Activated CD4-positive, alpha-beta memory T cell treated with anti-CD3 and anti-CD28 coated beads for 36 hours (primary cell): Measurements from ENCODE around the gene UBA52. TPM values are rescaled to one million over a fixed set of nuclear protein-coding genes. Genes with fewer than 3 reads are reported as not detected.

Experiments
- CTCF ChIA-PET: fragments of 350-600 bp; sonication (Branson Sonifier 250); formaldehyde crosslinking; loops from one replicate; lab custom pipeline; 2021; ENCODE audit warnings: antibody characterized with exemption, inconsistent platforms; lab: Charles Lee
- POLR2A ChIA-PET: fragments of 350-600 bp; sonication (Branson Sonifier 250); formaldehyde crosslinking; loops from one replicate; lab custom pipeline; 2021; ENCODE audit warnings: antibody characterized with exemption; lab: Charles Lee
- DNase-seq: peaks from one replicate; pipeline ENCODE4 v3.0.0-alpha.2; 2020
- H3K27ac Mint-ChIP-seq: one replicate; pipeline ENCODE4 v1.8.0; 2021; ENCODE audit warnings: mixed read lengths
- H3K27me3 Mint-ChIP-seq: one replicate; pipeline ENCODE4 v1.8.0; 2021; ENCODE audit warnings: mixed read lengths
- H3K36me3 Mint-ChIP-seq: one replicate; pipeline ENCODE4 v1.8.0; 2021; ENCODE audit warnings: mixed read lengths
- H3K4me1 Mint-ChIP-seq: one replicate; pipeline ENCODE4 v1.8.0; 2021; ENCODE audit warnings: low read depth, mixed read lengths
- H3K4me3 Mint-ChIP-seq: one replicate; pipeline ENCODE4 v1.8.0; 2021; ENCODE audit warnings: mild to moderate bottlenecking, mixed read lengths
- H3K9me3 Mint-ChIP-seq: one replicate; pipeline ENCODE4 v1.8.0; 2021; ENCODE audit warnings: mixed read lengths
- intact Hi-C: fragments of 100-400 bp; cut with micrococcal nuclease; formaldehyde crosslinking; loops from one replicate; pipeline ENCODE4 v1.15.1; 2023
- total RNA-seq, 2 experiments: library from RNA; stranded (reverse); gene quantifications; one replicate each; pipeline ENCODE4 v1.2.3, GENCODE V29; 2021

The UBA52 gene
- total RNA-seq, 2 experiments from 2014 or later: 1,569 to 1,601 TPM

DNA sequence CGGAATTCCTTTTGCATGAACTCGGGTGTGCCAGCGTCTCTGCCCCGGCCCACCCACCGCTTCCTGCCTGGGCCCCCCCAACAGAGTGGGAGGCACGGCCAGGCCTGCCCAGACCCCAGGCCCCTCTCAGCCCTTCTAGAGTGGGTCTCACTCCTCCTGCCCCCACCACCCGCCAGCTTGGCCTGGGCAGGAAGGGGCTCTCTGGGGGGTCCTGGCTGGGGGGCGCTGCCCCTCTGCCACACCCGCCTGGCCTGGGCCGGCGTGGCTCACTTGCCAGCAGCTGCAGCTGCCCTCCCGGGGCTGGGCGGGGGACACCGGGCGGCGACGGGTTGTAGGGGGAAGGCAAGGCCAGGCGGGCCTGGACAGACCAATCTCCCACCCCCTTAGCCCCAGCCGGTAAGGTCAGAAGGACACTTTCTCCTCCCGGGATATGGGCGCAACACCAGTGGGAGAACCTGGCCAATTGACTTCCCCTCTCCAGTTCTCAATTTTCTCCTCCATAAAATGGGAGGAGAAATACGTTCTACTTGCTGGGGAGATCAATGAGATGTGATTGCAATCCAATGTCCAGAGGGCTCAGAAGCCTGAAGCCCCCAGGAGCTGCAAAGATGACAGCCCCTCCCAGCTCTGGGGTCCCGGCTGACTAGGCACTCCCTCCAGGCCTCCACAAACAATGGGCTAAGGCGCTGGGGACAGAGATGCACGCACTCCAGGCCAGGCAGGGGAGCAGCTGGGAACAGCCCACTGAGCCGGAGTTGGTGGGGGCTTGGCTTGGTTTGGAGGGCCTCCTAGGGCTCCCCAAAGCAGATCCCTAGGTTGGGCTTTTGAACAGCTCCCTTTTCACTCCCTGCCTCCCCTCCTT lies 32.5 kb downstream of the UBA52 start:
- H3K27me3 Mint-ChIP-seq: peaks cover 50% of the 10 kb centered on the region
- POLR2A ChIA-PET: no interaction called here
- no peak for DNase-seq
- H3K27ac Mint-ChIP-seq: no peak overlapping the region
- H3K4me3 Mint-ChIP-seq: no peak overlapping the region
- intact Hi-C loops: no loop called here
- peaks cover 19% of the 10 kb centered on the region for H3K4me1 Mint-ChIP-seq
- CTCF ChIA-PET: interaction anchor here (1.0 to 1.3 kb wide), 3 partner anchors 11 to 24 kb away, joined by 3 to 6 read pairs (median 4); no protein-coding TSS in a partner anchor
- no peaks in the 10 kb centered on the region for H3K36me3 Mint-ChIP-seq
- H3K9me3 Mint-ChIP-seq: no peaks in the 10 kb centered on the region

DNA sequence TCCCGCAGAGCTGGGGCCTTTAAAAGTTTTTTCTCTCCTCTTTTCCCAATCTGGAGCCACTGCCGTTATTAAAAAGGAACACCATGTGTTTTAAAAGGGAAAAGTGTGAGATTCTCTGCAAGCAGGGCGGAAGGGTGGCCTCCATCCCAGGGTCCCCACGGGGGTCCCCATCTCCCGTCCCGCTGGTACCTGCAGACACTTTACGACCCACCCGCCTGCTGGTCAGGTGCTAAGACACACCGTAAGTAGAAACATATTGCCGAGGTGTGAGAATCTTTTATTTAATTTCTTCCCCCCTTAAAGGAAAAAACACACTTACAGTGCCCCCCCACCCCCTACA lies 33.1 kb downstream of the UBA52 start:
- H3K9me3 Mint-ChIP-seq: no peaks in the 10 kb centered on the region
- intact Hi-C loops: no loop called here
- no peak for DNase-seq
- ChIA-PET CTCF (interaction anchor here (1.0 kb wide), 1 partner anchor 23 kb away, joined by 3 read pairs; no protein-coding TSS in a partner anchor), POLR2A (no interaction called here)
- H3K4me3 Mint-ChIP-seq: no peak overlapping the region
- H3K27ac Mint-ChIP-seq: no peak overlapping the region
- H3K4me1 Mint-ChIP-seq: peaks cover 19% of the 10 kb centered on the region
- peaks cover 53% of the 10 kb centered on the region for H3K27me3 Mint-ChIP-seq
- H3K36me3 Mint-ChIP-seq: no peaks in the 10 kb centered on the region

DNA sequence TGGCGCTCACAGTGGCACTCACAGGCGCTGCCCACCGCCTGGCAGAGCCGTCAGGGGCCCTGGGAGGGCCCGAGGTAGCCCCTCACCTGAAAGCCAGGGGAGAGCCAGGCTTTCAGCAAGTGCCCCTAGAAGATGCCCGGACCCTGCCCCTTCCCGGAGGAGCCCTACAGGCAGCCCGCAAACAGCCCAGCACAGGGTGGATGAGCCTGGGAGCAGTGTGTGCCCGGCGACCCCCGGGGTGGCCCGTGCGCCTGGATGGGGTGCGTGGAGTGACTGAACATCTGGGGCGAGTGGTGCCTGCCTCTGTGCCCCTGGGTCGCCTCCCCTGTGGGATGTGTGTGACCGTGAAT lies 33.5 kb downstream of the UBA52 start:
- no peak overlapping the region for H3K27ac Mint-ChIP-seq
- H3K36me3 Mint-ChIP-seq: no peaks in the 10 kb centered on the region
- CTCF ChIA-PET: interaction anchor here (1.0 kb wide), 1 partner anchor 23 kb away, joined by 3 read pairs; no protein-coding TSS in a partner anchor
- H3K4me3 Mint-ChIP-seq: no peak overlapping the region
- H3K4me1 Mint-ChIP-seq: peaks cover 19% of the 10 kb centered on the region
- peaks cover 57% of the 10 kb centered on the region for H3K27me3 Mint-ChIP-seq
- DNase-seq: no peak
- POLR2A ChIA-PET: no interaction called here
- intact Hi-C loops: no loop called here
- H3K9me3 Mint-ChIP-seq: no peaks in the 10 kb centered on the region

DNA sequence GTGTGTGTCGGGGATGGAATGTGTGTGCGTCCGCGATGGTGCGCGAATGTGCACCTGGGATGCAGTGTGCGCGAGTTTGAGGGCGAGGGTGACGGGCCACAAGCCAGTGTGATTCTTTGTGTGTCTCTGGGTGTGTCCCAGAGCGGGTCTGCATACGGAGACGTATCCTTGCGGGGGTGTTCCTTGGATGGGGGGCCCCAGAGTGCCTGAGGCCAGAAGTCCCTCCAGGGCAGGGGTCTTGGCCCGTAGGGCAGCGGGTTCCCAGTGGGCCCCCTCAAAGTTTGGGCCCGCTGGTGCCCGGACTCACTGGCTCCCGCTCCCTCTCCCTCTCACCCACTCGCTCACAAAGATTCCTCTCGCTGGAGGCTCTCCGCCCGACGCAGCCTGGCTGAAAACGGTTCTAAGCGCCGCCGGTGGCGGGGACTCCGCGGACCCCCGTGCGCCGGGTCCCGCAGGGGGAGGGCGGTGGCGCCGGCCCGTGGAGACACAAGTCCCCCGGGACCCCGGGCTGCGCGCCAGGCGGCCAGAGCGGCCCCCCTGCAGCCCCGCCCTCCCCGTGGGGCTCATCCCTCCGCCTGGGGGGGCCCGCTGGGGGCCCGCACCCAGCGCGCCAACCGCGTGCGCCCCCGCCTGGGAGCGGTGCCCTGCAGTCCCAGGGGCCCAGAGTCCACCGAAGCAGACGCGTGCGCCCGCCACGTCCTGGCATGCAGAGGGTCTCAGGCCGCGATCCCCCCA lies 34.1 kb downstream of the UBA52 start:
- intact Hi-C loops: no loop called here

DNA sequence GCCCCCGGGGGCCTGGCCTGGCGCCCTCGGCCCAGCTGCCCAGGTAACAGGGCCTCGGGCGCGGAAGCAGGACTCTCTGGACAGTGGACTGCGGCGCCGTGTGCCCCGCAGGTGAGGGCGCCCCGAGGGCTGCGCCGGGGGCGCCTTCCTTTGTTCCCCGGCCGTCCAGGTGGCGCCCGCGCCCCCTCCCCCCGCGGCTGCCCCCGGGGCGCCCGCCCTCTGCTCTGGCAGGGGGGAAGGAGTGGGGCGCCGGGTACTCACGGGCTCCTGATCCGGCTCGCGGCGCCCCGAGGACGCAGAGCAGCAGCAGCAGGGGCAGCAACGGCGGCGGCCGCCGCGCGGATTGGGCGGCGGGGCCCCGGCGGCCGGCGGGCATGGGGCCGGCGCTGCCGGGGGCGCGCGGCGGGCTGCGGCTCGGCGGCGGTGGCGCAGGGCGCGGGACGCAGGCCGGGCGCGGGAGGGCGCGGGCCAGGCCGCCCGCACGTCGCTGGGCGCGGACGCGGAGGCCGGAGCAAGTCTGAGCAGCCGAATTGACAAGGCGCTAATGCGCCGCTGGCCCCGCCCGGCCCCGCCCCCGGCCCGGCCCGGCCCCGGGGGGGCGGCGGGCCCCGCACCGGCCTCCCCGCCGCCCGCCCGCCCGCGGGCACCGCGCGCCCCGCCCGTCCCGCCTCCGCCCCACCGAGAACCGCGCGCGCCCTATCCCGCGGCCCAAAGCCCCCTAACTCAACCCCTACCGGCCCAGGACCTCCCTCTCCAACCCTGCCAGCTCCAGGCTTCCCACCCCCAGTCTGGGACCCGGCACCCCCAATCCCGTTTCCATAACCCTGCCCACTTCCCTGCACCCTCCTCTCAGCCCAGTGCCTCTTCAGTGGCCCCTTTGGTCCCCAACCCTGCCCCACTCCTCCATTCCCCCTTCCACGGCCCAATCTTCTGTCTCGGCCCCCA lies 34.9 kb downstream of the UBA52 start, which contains the start of gene CRLF1:
TSS of gene CRLF1 (minus strand) at position 519 of the 945 bp plus-strand sequence. CDS start at position 376, 143 bp downstream.
- Mint-ChIP-seq H3K4me1 (peaks cover 24% of the 10 kb centered on the region), H3K36me3 (no peaks in the 10 kb centered on the region), H3K4me3 (no peak within 1 kb of the TSS), H3K27me3 (peaks cover 64% of the 10 kb centered on the region), H3K27ac (no peak within 1 kb of the TSS), H3K9me3 (no peaks in the 10 kb centered on the region)
- ChIA-PET POLR2A (no interaction called here), CTCF (no interaction called here)
- no peak for DNase-seq
- intact Hi-C loops: no loop called here

More for the DNA sequence above, 34.1 kb downstream of the UBA52 start:
- Mint-ChIP-seq H3K27me3 (peaks cover 61% of the 10 kb centered on the region), H3K27ac (no peak overlapping the region), H3K9me3 (no peaks in the 10 kb centered on the region), H3K4me3 (no peak overlapping the region), H3K4me1 (peaks cover 19% of the 10 kb centered on the region), H3K36me3 (no peaks in the 10 kb centered on the region)
- no peak for DNase-seq
- POLR2A ChIA-PET: no interaction called here
- CTCF ChIA-PET: interaction anchor here (1.0 kb wide), 1 partner anchor 23 kb away, joined by 3 read pairs; no protein-coding TSS in a partner anchor

DNA sequence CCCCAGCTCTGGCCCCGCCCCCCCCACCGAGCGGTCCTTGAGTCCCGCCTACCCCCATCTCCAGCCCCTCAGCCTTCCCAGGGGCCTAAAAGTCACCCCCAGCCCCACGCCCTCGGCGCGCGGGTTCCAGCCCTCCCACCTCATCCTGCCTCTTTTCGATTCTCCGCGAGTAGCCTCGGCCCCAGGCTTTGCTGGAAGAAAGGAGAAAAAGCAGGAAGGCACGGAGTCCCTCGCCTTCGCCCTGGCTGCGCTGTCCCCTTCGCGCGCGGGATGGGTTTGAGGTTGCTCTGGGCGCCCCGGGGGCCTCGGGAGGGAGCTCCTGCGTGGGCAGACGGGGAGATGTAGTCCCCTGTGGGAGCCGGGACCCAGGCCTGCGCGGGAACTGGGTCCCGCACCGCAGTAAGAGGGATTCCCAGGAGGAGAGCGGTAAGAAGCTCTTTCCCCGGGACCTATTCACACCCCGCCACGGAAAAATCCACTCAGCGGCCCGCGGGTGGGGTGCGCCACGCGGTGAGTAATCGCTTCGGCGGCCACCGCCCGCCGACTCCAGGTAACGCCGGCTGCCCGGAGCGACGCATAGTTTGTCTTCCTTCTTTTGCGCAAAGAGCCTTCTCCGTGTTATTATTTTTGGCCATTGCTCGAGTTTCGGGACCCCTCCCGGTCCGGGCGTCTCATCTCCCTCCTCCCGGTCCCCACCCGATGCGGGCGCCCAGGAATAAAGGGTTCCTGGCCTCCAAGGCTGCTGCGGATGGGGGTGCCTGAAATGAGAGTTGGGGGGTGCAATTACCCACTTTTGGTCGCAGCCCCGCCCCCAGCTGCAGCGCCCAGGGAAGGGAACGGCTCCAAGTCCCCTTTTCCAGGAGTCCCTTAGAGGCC lies 35.8 kb downstream of the UBA52 start:
- Mint-ChIP-seq H3K27ac (no peak overlapping the region), H3K4me3 (no peak overlapping the region), H3K27me3 (peaks cover 63% of the 10 kb centered on the region), H3K4me1 (peaks cover 31% of the 10 kb centered on the region), H3K36me3 (no peaks in the 10 kb centered on the region), H3K9me3 (no peaks in the 10 kb centered on the region)
- ChIA-PET POLR2A (no interaction called here), CTCF (no interaction called here)
- intact Hi-C loops: no loop called here
- no peak for DNase-seq

DNA sequence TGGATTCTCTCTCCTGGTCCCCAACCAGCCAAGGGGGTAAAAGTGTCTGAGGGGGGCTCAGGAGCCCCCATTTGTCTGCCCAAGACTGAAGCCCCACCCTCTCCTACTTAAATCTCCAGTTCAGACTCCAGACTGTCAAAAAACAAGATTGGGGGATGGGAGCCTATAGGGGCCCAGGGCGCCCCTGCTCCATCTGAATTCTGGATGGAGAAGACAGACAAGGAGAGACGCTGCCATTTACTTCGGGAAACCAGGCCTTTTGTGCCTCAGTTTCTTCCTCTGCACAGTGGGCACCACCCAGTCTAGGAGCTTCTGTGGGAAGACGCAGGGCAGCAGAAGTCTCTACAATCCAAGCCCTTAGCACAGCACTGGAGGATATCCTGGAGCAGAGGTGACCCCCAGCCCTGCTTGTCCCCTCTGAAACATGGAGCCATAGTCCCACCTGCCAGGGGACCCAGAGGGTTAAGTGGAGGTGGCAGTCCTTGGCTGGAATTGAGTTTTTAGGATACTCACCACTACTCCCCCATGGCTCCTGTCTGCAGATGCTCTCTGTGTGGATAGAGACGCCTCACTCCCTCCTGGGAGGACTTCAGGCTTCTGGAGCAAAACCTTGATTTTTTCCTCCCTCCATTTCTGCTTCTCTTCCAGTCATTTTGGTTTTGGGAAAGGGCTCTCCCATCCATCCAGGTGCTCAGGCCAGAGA lies 36.6 kb downstream of the UBA52 start:
- CTCF ChIA-PET: no interaction called here
- Mint-ChIP-seq H3K4me1 (peaks cover 30% of the 10 kb centered on the region), H3K27ac (no peak overlapping the region), H3K4me3 (no peak overlapping the region), H3K36me3 (no peaks in the 10 kb centered on the region), H3K9me3 (no peaks in the 10 kb centered on the region), H3K27me3 (peaks cover 59% of the 10 kb centered on the region)
- POLR2A ChIA-PET: no interaction called here
- intact Hi-C loops: no loop called here
- DNase-seq: no peak

DNA sequence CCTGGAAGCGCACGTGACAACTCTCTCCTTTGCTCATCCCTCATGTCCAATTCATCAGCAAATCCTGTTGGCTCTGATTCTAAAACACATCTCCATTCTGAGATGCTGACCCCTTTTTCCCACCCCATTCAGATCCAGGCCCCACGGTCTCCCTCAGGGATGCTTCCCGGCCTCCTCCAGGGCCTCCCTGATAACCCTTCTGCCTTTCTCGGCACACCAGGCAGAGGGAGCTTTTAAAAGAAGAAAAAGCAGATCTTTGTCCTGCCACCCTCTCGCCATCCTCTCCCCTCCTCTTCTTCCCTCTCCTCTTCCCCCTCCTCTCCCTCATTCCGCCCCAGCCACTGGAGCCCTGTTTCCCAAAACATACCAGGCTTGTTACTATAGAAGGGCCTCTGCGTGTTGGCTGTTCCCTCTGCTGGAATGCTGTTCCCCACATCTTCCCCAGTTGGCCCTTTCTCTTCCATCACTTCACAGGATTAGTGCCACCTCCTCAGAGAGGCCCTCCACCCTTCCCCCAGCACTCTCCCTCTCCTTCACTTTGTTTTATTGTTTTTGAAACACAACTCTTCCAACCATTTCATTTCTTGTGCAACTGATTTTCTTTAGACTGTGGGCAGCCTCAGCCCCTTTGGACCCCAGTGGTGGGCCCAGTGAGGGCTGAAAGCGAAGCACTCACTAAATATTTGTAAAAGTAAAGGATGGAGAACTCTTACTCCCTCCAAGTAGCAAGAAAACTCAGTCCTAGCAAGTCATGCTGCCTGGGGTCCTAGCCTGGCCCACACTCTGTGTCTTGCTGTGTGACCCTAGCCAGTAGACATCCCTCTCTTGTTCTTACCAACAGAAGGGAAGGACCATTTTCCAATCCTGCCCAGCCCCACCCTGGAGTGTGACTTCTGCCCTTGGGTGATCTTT lies 37.4 kb downstream of the UBA52 start:
- peaks cover 61% of the 10 kb centered on the region for H3K27me3 Mint-ChIP-seq

DNA sequence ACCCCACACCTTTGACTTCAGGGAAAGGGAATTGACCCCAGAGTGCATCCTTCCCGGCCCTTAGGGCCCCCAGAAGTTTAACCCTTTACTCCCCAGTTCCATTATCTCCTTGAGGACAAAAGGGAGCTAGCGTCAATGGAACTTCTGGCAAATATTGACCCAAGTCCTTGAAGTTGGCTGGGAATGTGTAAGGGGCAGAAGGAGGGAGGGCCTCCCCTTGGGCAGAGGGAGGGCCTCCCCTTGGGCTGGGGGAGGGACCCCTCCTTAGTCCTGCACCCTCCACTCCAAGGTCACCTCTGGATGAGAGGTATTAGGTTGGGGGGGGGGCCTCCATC lies 38.0 kb downstream of the UBA52 start:
- Mint-ChIP-seq H3K27me3 (peaks cover 66% of the 10 kb centered on the region), H3K36me3 (no peaks in the 10 kb centered on the region), H3K27ac (no peak overlapping the region), H3K9me3 (no peaks in the 10 kb centered on the region), H3K4me3 (no peak overlapping the region), H3K4me1 (peaks cover 32% of the 10 kb centered on the region)
- intact Hi-C loops: no loop called here
- no peak for DNase-seq
- CTCF ChIA-PET: no interaction called here
- POLR2A ChIA-PET: no interaction called here

More for the DNA sequence above, 37.4 kb downstream of the UBA52 start:
- Mint-ChIP-seq H3K36me3 (no peaks in the 10 kb centered on the region), H3K4me1 (peaks cover 32% of the 10 kb centered on the region), H3K9me3 (no peaks in the 10 kb centered on the region), H3K4me3 (no peak overlapping the region), H3K27ac (no peak overlapping the region)
- no peak for DNase-seq
- ChIA-PET POLR2A (no interaction called here), CTCF (no interaction called here)
- intact Hi-C loops: no loop called here

DNA sequence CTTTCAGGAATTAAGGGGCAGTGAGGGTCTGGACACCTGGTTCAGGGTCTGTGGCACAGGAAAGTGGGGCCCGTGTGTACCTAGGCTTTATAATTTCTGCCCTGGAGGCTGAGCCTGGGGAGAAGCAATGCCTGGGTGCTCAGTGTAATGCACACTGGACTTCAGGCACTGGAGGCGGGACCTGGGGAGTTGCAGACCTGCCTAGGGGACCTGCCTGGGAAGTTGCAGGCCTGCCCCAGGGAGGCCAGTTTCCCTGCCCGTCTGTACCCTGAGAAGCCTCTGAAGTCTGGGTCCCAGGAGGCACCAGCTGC lies 38.5 kb downstream of the UBA52 start:
- Mint-ChIP-seq H3K4me3 (no peak overlapping the region), H3K27ac (no peak overlapping the region), H3K27me3 (peaks cover 64% of the 10 kb centered on the region), H3K4me1 (peaks cover 32% of the 10 kb centered on the region), H3K9me3 (no peaks in the 10 kb centered on the region), H3K36me3 (no peaks in the 10 kb centered on the region)
- no peak for DNase-seq
- intact Hi-C loops: no loop called here
- CTCF ChIA-PET: interaction anchor here (1.0 kb wide), 1 partner anchor 237 kb away, joined by 3 read pairs; no protein-coding TSS in a partner anchor
- POLR2A ChIA-PET: no interaction called here
